ENCODE results near the gene IFRD1. TPM values are rescaled to one million over a fixed set of nuclear protein-coding genes. Genes with fewer than 3 reads are reported as not detected.

Gene IFRD1
- polyA plus RNA-seq, 1 experiment, result 24.2 TPM

GRCh38 chr7:112439476-112439875, 10.8 kb upstream of the IFRD1 start:
- H3K27me3 ChIP-seq (ENCODE audit: control insufficient read depth, insufficient read depth, low read length), result no peaks in the 10 kb centered on the region
- no peaks in the 10 kb centered on the region for H3K36me3 ChIP-seq (ENCODE audit: control insufficient read depth, insufficient read depth, low read length)
- CTCF ChIA-PET, result no interaction called here
- POLR2A ChIA-PET, result no interaction called here
- no peak for TF ChIP-seq CTCF (IDR thresholded peaks at IDR 0.05; ENCODE audit: insufficient read depth, low read depth, low read length)
- no peak overlapping the region for H3K4me3 ChIP-seq (ENCODE audit: low read depth, low read length)
- no peak for DNase-seq (ENCODE audit: low read depth)

GRCh38 chr7:112442210-112442609, 8.1 kb upstream of the IFRD1 start:
- TF ChIP-seq CTCF (IDR thresholded peaks at IDR 0.05; ENCODE audit: insufficient read depth, low read depth, low read length), result no peak
- no peak for DNase-seq (ENCODE audit: low read depth)
- Histone ChIP-seq H3K36me3 (ENCODE audit: control insufficient read depth, insufficient read depth, low read length) (no peaks in the 10 kb centered on the region), H3K27me3 (ENCODE audit: control insufficient read depth, insufficient read depth, low read length) (no peaks in the 10 kb centered on the region), H3K4me3 (ENCODE audit: low read depth, low read length) (no peak overlapping the region)
- ChIA-PET CTCF (no interaction called here), POLR2A (no interaction called here)

GRCh38 chr7:112444505-112444904, 5.8 kb upstream of the IFRD1 start:
- H3K36me3 ChIP-seq (ENCODE audit: control insufficient read depth, insufficient read depth, low read length), result no peaks in the 10 kb centered on the region
- ChIA-PET POLR2A (no interaction called here), CTCF (no interaction called here)
- H3K4me3 ChIP-seq (ENCODE audit: low read depth, low read length), result no peak overlapping the region
- DNase-seq (ENCODE audit: low read depth), result no peak
- no peak for TF ChIP-seq CTCF (IDR thresholded peaks at IDR 0.05; ENCODE audit: insufficient read depth, low read depth, low read length)
- H3K27me3 ChIP-seq (ENCODE audit: control insufficient read depth, insufficient read depth, low read length), result no peaks in the 10 kb centered on the region

GRCh38 chr7:112446431-112446830, 3.8 kb upstream of the IFRD1 start:
- CTCF ChIA-PET, result no interaction called here
- Histone ChIP-seq H3K27me3 (ENCODE audit: control insufficient read depth, insufficient read depth, low read length) (no peaks in the 10 kb centered on the region), H3K36me3 (ENCODE audit: control insufficient read depth, insufficient read depth, low read length) (no peaks in the 10 kb centered on the region), H3K4me3 (ENCODE audit: low read depth, low read length) (no peak overlapping the region)
- POLR2A ChIA-PET, result no interaction called here
- no peak for DNase-seq (ENCODE audit: low read depth)
- TF ChIP-seq CTCF (IDR thresholded peaks at IDR 0.05; ENCODE audit: insufficient read depth, low read depth, low read length), result no peak

DNA sequence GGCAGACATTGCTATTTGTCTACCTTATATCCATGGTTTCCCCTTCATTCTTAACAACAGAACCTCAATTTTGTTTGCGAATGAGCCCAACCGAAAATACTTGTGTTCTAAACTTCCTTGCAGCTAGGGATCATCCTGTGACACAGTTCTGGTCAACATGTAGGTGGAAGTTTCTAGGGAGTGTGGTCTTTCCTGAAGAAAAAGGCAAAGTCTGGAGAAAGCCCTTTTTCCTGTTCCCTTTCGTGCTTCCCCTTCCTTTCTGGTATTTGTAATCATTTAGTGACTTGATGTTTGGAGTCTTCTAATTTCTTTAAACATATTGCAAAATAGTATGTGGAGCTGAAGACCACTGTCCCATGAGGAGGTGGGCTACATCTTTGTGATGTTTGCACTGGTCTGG, 2.9 kb upstream of the IFRD1 start:
- CTCF ChIA-PET, result no interaction called here
- Histone ChIP-seq H3K4me3 (ENCODE audit: low read depth, low read length) (no peak overlapping the region), H3K36me3 (ENCODE audit: control insufficient read depth, insufficient read depth, low read length) (no peaks in the 10 kb centered on the region), H3K27me3 (ENCODE audit: control insufficient read depth, insufficient read depth, low read length) (no peaks in the 10 kb centered on the region)
- POLR2A ChIA-PET, result no interaction called here
- no peak for TF ChIP-seq CTCF (IDR thresholded peaks at IDR 0.05; ENCODE audit: insufficient read depth, low read depth, low read length)
- no peak for DNase-seq (ENCODE audit: low read depth)
